ENCODE results near the gene FAM227B.

DNA sequence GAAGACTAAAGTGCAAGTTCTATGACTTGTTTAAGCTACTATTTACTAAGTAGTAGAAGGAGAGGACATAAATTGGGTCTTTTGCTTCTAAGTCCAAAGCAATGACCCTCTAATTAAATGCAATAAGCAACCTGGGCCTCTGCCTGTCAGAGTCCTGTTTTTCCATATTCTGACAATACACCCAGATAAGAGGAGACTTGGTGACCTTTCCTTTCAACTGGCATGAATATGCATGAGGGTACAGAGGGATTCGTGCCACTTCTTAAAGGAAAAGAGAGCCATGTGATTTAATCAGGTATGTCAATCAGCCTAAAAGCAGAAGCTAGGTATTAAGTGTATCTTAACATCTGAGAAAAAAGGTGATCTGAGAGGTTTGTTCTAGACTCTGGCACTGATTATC, 248.3 kb downstream of the FAM227B start:
- TF ChIP-seq EZH2 (IDR thresholded peaks at IDR 0.05) (no peak), CTCF (IDR thresholded peaks at IDR 0.05) (no peak), EZH2phosphoT487 (IDR thresholded peaks at IDR 0.05) (no peak)
